ENCODE data around the gene POFUT1. TPM values are rescaled to one million over a fixed set of nuclear protein-coding genes. Genes with fewer than 3 reads are reported as not detected.
"Not testable (repeated sequence)": the region's sequence is repeated elsewhere in the genome, so short reads cannot be mapped to it uniquely, and the experiment has no call there.

POFUT1 gene
- 55.2 TPM for total RNA-seq

DNA sequence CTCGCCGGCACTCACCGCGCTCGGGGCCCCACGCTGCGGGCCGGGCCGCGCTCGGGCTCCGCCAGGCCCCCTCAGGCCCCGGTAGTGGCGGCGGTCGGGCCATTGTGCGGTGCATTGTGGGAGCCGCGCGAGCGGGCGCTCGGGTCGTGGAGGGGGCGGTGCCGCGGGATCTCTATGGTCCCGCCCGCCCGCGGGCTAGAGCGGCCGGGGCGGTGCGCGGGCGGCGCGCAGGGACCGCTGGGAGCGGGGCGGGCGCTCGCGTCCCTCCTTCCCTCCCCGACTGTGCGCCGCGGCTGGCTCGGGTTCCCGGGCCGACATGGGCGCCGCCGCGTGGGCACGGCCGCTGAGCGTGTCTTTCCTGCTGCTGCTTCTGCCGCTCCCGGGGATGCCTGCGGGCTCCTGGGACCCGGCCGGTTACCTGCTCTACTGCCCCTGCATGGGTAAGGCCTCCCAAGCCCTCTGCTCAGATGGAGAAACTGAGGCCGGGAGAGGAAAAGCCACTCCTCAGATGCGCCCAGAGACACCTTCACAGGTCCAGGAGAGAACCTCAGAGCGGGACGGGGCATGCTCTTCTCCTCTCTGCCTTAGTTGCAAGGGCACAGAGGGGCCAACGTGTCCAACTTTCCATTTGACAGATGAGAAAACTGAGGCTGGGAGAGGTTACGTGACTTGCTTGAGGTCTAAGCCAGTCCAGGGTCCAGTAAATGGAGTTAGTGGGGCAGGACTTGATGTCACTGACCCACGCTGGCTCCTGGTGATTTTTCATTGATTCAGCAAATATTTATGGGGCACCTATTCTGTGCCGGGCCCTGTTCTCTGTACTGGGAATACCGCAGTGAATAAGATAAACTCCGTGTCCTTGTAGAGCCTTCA, at the start of gene POFUT1, which contains the start of gene PLAGL2:
Gene POFUT1 (plus strand): TSS at position 255 of the 873 bp plus-strand sequence. CDS start 62 bp downstream, at position 317.
Gene PLAGL2 (minus strand): TSS at position 118 of the 873 bp plus-strand sequence. CDS start 5,565 bp downstream, outside the sequence.
- peak; percentile 86 for DNase-seq (ENCODE audit: low spot score)

DNA sequence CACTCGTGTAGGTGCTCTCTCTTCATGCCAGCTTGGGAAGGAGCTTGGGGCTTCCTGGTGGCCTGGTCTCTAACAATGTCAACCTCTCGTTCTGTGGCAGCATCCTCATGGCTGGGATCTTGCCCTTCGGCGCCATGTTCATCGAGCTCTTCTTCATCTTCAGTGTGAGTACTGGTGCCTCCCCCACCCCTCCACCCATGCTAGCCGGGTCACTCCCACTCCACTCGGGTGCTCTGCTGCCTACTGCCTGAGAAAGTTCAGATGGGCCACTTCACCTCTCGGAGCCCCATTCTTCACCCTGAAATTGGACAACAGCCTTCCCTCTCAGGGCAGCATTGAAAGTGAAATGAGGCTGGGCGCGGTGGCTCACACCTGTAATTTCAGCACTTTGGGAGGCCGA, 49.3 kb upstream of the POFUT1 start:
- DNase-seq (ENCODE audit: low spot score) = no peak

DNA sequence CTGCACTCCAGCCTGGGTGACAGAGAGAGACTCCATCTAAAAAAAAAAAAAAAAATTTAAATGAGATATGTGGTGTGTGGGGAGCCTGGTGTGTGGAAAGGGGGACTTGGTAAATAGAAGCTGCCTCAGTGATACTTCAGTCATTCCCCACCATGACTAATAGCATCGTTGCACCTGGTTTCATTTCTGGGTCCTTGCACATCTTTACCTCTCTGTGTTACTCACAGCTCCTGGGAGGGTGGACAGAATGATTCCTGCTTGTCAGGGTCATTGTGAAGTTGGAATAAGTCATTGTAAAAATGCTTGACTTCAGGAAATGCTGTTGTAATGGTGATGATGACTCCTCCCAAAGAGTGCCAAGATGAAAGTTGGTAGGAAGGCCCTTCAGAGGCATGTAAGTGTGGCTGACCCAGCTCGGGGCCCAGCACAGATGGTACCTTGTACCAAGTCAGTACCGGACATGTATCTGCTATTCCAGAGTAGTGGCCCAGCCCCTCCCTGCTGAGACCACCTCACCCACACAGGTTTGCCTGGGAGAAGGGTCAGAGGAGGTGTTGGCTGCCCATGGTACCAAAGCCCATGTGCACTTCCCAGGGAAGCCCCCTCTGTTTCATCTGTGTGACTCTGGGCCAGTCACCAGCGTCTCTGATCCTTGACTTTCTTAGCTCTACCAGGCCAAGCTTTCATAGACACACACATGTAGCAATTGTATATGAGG, 48.6 kb upstream of the POFUT1 start:
- no peak for DNase-seq (ENCODE audit: low spot score)

DNA sequence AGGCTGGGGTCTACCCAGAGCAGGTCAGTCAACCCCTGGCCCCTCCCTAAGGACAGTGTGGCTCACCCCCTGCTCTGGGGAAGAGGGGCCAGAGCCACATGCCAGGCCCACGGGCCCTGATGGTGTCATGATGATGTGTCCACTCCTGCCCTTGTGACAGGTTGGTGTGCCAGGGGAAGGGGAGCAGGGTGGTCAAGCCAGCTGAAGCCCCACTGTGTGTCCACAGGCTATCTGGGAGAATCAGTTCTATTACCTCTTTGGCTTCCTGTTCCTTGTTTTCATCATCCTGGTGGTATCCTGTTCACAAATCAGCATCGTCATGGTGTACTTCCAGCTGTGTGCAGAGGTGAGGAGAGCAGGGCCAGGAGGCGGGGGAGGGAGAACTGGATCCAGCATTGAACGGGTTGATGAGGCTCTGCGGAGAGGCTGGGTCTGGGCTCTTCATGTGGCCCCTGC, 47.9 kb upstream of the POFUT1 start:
- DNase-seq (ENCODE audit: low spot score) = no peak

DNA sequence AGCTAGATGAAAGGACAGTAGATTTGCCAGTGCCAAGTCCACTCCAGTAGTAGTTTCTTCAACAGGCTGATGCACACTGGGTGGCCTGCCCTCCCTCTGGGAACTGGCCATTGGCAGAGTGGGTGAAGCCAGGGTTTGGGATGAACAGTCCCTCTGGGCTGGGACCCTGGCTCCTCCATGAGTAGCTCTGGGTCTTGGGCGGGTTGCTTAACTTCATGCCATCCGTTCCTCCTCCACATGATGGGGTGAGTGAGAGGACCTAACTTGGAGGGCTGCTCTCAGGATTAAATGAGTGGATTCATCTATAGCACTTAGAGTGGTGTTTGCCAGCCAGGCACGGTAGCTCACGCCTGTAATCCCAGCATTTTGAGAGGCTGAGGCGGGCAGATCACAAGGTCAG, 47.3 kb upstream of the POFUT1 start:
- DNase-seq (ENCODE audit: low spot score) = no peak

DNA sequence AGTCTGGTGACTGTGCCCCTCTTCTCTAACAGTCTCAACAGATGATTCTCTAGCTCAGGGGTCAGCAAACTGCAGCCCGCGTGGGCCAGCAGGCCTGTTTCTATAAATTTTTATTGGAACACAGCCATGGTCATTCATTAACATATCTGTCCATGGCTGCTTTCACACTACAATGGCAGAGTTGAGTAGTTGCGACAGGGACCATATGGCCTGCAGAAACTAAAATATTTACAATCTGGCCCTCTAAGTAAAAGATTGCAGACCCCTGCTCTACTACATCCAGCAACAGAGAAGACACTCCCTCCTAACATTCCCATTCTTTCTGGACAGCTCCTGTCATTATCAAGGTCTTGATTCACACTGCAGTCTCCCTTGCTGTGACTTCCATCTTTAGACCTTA, 45.3 kb upstream of the POFUT1 start:
- no peak for DNase-seq (ENCODE audit: low spot score)

DNA sequence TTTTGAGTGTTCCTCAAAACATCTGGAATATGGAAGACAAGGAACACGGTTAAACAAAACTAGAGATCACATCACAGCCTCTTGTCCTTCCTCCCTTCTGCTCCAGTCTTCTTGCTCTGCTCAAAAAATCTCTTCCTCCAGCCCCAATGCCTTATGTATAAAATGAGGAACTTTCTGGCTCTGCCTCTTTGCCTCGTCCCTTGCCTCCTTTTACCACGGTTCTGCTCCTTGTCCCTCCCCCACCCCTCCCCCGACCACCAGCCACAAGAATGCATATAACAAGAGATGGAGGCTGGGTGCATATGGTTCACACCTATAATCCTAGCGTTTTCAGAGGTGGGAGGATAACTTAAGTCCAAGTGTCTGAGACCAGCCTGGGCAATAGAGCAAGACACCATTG, 43.7 kb upstream of the POFUT1 start:
- DNase-seq (ENCODE audit: low spot score) = no peak

DNA sequence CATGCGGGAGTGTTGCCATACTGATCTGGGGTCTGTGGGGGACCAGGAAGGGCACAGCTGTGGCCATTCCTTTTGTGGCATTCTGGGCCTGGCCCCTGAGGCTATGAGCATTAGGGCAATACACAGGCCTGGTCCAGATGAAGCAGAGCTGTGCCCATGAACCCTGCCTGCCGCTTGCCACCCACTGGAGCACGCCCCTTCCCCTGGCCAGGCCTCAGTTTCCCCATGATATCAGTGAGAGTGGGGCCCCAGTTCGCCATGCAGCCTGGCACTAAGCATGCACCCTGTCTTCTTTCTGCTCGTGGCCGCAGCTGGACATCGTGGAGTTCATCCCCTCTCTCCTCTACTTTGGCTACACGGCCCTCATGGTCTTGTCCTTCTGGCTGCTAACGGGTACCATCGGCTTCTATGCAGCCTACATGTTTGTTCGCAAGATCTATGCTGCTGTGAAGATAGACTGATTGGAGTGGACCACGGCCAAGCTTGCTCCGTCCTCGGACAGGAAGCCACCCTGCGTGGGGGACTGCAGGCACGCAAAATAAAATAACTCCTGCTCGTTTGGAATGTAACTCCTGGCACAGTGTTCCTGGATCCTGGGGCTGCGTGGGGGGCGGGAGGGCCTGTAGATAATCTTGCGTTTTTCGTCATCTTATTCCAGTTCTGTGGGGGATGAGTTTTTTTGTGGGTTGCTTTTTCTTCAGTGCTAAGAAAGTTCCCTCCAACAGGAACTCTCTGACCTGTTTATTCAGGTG, 42.5 kb upstream of the POFUT1 start:
- no peak for DNase-seq (ENCODE audit: low spot score)

DNA sequence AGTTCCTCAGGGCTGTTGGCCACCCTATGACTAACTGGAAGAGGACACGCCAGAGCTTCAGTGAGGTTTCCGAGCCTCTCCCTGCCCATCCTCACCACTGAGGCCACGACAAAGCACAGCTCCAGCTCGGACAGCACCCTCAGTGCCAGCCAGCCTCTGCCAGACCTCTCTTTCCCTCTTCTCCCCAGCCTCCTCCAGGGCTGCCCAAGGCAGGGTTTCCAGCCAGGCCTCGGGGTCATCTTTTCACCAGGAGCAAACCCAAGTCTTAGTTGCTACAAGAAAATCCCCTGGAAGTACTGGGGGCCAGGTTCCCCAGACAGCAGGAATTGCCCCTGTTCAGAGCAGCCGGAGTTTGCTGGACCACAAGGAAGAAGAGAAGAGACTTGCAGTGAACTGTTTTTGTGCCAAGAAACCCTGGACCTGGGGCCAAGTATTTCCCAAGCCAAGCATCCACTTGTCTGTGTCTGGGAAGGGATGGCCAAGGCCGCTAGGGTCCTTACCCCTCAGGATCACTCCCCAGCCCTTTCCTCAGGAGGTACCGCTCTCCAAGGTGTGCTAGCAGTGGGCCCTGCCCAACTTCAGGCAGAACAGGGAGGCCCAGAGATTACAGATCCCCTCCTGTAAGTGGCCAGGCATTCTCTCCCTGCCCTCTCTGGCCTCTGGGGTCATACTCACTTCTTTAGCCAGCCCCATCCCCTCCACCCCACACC, 41.7 kb upstream of the POFUT1 start:
- DNase-seq (ENCODE audit: low spot score) = no peak

DNA sequence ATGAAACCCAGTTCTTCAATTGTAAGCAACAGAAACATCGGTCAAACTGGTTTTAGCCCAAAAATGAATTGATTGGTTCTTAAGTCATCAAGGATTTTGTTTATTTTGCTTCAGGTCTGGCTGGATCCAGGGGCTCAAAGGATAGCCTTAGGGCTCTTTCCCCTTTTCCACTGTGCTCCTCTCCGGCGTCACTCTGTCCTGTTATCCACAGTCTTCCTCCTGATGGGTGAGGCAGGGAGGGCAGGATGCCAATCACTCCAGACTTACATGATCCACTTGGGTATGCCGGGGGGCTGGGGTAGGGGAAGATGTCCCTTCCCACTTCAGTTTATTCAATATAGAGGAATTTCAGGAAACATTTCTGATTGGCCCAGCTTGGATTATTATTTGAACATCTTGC, 40.1 kb upstream of the POFUT1 start:
- DNase-seq (ENCODE audit: low spot score) = no peak

DNA sequence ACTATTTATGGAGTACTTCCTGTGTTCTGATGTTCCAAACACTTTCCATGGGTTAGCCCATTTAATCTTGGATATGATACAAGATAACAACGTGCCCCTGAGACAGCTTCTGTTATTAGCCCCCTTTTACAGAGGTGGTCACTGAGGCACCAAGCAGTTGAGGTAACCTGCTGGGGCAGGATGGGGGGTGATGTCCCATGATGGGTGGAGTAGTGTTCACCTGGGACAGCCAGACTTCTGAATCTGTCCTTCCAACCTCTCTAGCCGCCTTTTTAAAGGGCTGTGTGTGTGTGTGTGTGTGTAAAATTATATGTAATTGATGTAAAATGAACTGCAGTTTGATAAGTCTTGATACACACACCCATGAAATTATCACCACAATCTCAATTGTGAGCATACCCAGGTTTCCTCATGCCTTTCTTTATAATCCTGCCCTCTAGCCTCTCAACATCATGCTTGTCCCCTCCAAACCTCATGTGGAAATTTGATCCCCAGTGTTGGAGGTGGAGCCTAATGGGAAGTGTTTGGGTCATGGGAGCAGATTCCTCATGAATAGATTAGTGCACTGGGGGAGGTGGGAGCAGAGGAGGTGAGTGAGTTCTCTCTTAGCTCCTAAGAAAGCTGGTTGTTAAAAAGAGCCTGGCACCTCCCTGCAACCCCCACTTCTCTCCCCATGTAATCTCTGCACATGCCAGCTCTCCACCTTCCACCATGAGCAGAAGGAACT, 39.3 kb upstream of the POFUT1 start:
- no peak for DNase-seq (ENCODE audit: low spot score)

DNA sequence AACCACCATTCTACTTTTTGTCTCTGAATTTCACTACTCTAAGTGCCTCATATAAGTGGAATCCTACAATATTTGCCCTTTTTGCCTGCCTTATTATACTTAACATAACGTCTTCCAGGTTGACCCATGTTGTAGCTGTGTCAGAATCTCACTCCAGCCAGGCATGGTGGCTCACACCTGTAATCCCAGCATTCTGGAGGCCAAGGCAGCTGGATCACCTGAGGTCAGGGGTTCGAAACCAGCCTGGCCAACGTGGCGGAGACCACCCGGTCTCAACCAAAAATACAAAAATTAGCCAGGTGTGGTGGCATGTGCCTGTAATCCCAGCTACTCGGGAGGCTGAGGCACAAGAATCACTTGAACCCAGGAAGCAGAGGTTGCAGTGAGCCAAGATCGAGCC, 30.0 kb upstream of the POFUT1 start:
- not testable (repeated sequence) for DNase-seq (ENCODE audit: low spot score)

DNA sequence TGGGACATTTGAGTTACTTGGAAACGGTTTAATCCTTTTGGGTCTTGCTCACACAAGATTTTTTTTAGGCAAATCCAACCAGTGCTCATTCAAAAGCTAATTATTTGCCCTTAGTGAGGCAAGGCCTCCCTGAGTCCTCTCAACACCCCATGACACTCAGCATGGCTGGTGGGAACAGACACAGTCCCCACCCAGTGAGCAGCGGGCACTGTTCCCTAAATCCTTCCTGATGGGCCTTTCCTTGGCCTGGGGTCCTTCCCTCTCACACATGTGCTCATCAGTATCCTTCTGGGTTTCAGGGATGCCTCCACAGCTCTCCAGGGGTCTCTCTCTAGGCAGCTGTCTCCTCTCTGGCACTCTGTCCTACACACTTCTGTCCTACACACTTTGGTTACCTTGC, 28.2 kb upstream of the POFUT1 start:
- DNase-seq (ENCODE audit: low spot score) = no peak

DNA sequence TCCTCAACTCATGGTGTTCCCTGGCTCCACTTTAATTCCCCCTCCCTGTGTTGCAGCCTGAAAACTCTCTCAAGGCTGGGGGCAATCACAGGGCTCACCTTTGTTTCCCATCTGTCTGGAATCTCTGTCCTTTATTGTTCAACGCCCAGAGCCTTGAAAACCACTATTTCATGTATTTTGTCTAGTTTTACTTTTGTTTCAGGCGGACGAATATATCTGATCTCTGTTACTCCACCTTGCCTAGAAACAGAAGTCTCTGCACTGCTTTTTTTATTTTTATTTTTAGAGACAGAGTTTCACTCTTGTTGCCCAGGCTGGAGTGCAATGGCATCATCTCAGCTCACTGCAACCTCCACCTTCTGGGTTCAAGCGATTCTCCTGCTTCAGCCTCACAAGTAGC, 27.7 kb upstream of the POFUT1 start:
- no peak for DNase-seq (ENCODE audit: low spot score)

DNA sequence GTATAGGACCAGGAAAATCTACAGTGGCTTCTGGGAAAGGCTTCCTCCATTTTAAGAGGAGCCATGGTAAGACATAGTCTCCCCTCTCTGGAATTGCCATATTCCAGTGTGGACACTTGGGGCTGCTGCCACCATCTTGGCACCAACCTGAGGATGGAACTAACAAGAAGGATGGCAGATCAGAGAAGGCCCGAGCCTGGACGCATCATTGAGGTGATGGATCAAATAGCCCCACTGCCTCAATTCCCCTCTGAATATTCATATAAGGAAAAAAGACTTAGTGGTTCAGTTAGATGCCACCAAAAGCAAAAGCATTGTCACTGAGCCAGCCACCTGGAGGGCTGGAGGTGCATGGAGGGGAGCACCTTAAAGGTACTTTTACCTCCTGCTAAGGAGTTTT, 26.1 kb upstream of the POFUT1 start:
- no peak for DNase-seq (ENCODE audit: low spot score)

DNA sequence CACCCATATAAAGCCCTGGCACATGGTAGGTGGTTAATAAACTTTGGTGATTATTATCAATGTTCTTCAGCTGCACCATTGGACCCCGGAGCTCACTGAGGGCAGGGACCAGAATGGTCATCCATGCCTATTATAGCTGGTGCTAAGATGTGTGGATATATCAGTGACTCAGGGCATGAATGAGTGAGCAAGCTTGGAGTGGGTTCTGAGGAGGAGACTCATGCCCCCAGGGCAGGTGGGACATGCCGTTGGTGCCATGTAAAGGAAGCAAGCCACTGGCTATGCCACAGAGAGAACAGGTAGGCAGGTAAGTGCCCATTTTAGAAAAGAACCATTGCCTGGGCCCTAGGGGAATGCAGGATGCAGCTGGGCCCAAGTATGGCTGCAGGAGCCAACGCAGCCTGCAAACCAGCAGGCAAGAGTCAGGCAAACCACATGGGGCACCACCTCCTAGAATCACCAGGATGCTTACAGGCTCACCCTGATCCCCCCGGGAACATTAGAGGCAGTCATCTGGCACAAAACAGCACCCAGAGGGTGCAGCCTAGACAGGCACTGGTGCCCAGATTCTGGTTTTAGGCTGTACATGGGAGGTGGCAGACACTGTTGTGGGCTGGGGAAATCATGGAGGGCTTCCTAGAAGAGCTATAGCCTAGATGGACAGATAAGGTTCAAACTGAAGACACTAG, 23.6 kb upstream of the POFUT1 start:
- DNase-seq (ENCODE audit: low spot score) = no peak

DNA sequence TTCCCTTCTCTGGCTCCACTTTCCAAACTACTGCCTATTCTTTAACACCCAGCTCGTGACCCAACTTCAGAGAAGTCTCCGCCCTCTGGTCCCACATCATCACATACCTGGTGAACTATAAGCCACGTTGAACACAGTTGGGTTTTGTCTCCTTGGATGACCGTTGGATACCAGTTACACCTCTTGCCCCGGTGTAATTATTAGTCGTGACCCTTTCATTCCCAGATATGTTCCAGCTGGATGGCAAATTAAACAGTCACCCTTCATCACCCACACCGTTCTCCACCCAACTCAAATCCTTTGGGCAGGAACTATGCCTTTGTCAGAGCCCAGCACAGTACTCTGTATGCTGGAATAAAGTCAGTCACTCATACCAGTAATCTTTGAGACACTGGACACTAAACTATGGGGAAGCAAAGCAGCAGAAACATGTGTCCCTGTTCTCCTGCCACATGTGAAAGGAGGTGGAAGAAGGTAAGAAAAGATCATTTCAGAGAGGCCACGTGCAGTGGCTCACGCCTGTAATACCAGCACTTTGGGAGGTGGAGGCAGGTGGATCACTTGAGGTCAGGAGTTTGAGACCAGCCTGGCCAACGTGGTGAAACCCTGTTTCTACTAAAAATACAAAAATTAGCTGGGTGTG, 22.6 kb upstream of the POFUT1 start:
- DNase-seq (ENCODE audit: low spot score) = no peak

DNA sequence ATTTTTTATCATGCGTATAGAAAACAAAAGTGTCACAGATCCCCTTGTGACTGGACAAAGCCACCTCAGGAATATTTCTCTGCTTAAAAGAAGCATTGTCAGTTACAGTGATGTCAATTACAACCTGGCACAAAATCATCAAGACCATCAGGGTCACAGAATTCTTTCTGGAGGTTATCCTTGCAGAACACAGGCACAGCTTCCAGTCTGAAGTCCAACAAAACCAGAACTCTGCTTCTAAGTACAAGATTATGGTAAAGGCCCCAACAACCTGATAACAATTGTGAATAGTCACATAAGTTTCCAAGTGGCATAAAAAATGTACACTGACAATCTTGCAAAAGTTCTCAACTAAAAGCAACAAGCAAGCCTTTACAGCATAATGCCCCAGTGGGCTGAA, 21.2 kb upstream of the POFUT1 start:
- no peak for DNase-seq (ENCODE audit: low spot score)

DNA sequence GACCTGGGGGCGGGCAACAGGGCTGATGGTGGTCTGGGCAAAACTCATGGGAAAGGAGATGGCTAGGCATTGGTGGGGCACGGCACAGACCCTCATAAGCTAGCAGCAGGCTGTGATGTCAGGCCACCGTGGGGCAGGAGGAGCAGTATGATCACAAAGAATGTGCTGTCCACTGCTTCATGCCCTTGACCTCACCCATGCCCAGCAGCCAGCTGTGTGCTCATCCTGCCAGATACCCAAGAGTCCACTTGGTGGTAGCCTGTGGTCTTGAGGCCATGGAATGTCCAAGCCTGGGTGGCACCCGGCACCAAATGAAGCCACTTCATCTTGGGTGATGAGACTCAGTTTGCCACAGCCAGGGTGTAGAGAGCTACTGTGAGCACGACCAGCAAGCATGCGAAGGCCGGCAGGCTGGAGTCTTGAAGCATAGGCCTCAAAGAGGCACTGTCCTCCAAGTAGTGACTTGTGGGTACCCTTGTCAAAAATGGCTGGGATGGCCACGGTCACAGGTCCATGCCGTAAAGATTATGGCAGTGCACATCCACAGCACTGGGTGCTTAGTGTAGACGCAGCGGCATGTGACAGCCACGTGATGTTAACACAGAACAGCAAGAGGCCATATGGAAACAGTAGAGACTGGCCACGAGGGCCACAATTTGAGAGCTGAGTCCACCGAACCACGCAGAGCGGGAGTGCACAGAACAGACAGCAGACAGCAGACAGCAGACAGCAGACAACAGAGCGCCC, 19.1 kb upstream of the POFUT1 start:
- DNase-seq (ENCODE audit: low spot score) = no peak

Measured in ureter (tissue), 1 donor.